Right atrium auricular region (tissue), 2 donors: ENCODE measurements around the gene EXOC4. TPM values are rescaled to one million over a fixed set of nuclear protein-coding genes. Genes with fewer than 3 reads are reported as not detected.

Experiments used
- DNase-seq: peaks from one replicate; pipeline ENCODE4 v3.0.0-alpha.2; 2019; ENCODE audit warnings: low spot score
- H3K27ac ChIP-seq, 2 donors: fragments of 200-600 bp; sonication (generic); 1 replicate in 1 of 2; 2 replicates in 1 of 2; pipeline ENCODE4 v1.5.1; 2016 to 2019
- H3K27me3 ChIP-seq, 2 donors: fragments of 200-600 bp; sonication (generic); one replicate each; pipeline versions ENCODE4 v1.5.1 to v1.6.0; 2017 to 2019
- H3K36me3 ChIP-seq: fragments of 200-600 bp; sonication (generic); one replicate; pipeline ENCODE4 v1.5.1; 2016
- H3K4me1 ChIP-seq, 2 donors: fragments of 200-600 bp; sonication (generic); one replicate each; pipeline versions ENCODE4 v1.5.1 to v1.6.0; 2017 to 2019
- H3K4me3 ChIP-seq, 2 donors: fragments of 200-600 bp; sonication (generic); 1 replicate in 1 of 2; 2 replicates in 1 of 2; pipeline ENCODE4 v1.5.1; 2017 to 2019; ENCODE audit warnings: mild to moderate bottlenecking in 1 of 2, moderate library complexity in 1 of 2
- H3K9me3 ChIP-seq, 2 donors: fragments of 200-600 bp; sonication (generic); one replicate each; pipeline ENCODE4 v1.5.1; 2019
- total RNA-seq, 2 donors: library from RNA; depleted of rRNA; stranded (reverse); fragments of >200 nt; gene quantifications; one replicate each; pipeline ENCODE4 v1.1.0, GENCODE V29; 2016
- TF ChIP-seq, protein P1 (sequence below), 2 donors: fragments of 200-600 bp; sonication (generic); IDR thresholded peaks; one replicate each; pipeline ENCODE4 v1.5.1; 2019; ENCODE audit warnings: antibody characterized with exemption in 2 of 2

The EXOC4 gene
- total RNA-seq, 2 donors from 2014 or later = 24.7 to 30.6 TPM

DNA sequence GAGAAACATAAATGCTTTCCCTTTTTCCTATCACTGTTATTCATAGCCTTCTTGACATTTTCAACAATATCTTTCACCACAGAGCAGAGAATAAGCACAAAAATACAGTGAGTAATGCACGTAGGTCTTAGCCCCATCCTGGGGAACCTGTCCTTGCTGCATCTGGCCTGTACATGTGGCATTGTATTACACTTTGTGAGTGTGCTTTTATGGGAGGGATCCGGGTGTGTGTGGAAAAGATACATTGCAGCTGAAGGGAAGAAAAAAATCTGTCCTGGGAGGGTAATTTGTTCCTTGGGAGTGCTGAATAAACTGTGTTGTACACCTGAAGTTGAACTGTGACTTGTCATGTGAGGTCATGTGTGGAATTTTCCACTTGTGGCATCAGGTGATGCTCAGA is 451.6 kb downstream of the EXOC4 start:
- Histone ChIP-seq H3K9me3 (no peaks in the 10 kb centered on the region), H3K4me3 (no peak overlapping the region), H3K36me3 (no peaks in the 10 kb centered on the region), H3K27me3 (no peaks in the 10 kb centered on the region), H3K27ac (no peak overlapping the region), H3K4me1 (no peaks in the 10 kb centered on the region)
- TF ChIP-seq, protein P1, sequence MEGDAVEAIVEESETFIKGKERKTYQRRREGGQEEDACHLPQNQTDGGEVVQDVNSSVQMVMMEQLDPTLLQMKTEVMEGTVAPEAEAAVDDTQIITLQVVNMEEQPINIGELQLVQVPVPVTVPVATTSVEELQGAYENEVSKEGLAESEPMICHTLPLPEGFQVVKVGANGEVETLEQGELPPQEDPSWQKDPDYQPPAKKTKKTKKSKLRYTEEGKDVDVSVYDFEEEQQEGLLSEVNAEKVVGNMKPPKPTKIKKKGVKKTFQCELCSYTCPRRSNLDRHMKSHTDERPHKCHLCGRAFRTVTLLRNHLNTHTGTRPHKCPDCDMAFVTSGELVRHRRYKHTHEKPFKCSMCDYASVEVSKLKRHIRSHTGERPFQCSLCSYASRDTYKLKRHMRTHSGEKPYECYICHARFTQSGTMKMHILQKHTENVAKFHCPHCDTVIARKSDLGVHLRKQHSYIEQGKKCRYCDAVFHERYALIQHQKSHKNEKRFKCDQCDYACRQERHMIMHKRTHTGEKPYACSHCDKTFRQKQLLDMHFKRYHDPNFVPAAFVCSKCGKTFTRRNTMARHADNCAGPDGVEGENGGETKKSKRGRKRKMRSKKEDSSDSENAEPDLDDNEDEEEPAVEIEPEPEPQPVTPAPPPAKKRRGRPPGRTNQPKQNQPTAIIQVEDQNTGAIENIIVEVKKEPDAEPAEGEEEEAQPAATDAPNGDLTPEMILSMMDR (IDR thresholded peaks at IDR 0.05) = no peak
- DNase-seq = no peak

- TF ChIP-seq, protein P1 (IDR thresholded peaks at IDR 0.05) = no peak
These were observed 452.7 kb downstream of the EXOC4 start for GRCh38 chr7:133705596-133705995.

DNA sequence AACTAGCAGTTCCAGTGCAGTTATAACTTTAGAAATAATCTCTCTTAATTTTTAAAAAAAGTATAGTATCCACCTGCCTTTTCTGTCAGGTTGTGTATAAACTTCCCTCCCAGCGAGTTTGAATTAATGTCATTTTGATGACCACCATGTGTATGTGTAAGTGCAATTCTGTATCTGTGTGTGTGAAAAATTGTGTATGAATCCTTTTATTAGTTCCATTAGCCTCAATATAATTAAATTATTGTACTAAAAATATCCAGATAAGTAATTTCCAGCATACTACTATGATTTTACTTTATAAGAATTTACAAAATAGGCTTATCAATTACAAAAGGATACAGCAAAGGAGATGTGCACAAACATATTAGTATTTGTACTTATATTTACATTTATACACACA is 453.1 kb downstream of the EXOC4 start:
- H3K36me3 ChIP-seq = no peaks in the 10 kb centered on the region
- H3K9me3 ChIP-seq = no peaks in the 10 kb centered on the region
- DNase-seq = no peak
- no peak overlapping the region for H3K27ac ChIP-seq
- no peaks in the 10 kb centered on the region for H3K4me1 ChIP-seq
- no peak overlapping the region for H3K4me3 ChIP-seq
- H3K27me3 ChIP-seq = no peaks in the 10 kb centered on the region
- TF ChIP-seq, protein P1 (IDR thresholded peaks at IDR 0.05) = no peak

More at GRCh38 chr7:133705596-133705995, 452.7 kb downstream of the EXOC4 start:
- Histone ChIP-seq H3K27me3 (no peaks in the 10 kb centered on the region), H3K27ac (no peak overlapping the region), H3K9me3 (no peaks in the 10 kb centered on the region), H3K4me3 (no peak overlapping the region), H3K36me3 (no peaks in the 10 kb centered on the region), H3K4me1 (no peaks in the 10 kb centered on the region)
- no peak for DNase-seq

GRCh38 chr7:133709036-133709880 is 456.4 kb downstream of the EXOC4 start:
- Histone ChIP-seq H3K27me3 (no peaks in the 10 kb centered on the region), H3K4me3 (no peak overlapping the region), H3K27ac (no peak overlapping the region), H3K9me3 (no peaks in the 10 kb centered on the region), H3K36me3 (no peaks in the 10 kb centered on the region), H3K4me1 (no peaks in the 10 kb centered on the region)
- TF ChIP-seq, protein P1 (IDR thresholded peaks at IDR 0.05) = no peak
- no peak for DNase-seq

DNA sequence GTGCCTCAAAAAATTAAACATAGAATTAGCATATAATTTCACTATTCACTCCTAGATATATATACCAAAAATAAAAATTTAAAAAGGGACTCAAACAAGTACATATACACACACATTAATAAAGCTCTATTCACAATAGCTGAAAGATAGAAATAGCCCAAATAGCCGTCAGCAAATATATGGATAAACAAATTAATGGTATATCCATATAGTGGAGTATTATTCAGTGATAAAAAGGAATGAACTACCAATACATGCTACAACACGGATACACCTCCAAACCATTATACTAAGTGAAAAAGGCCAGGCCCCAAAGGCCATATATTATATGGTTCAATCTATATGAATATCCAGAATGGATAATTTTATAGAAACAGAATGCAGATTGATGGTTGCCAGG is 459.7 kb downstream of the EXOC4 start:
- no peaks in the 10 kb centered on the region for H3K36me3 ChIP-seq
- no peaks in the 10 kb centered on the region for H3K4me1 ChIP-seq
- H3K27ac ChIP-seq = no peak overlapping the region
- no peaks in the 10 kb centered on the region for H3K9me3 ChIP-seq
- no peak for DNase-seq
- no peaks in the 10 kb centered on the region for H3K27me3 ChIP-seq
- no peak overlapping the region for H3K4me3 ChIP-seq
- TF ChIP-seq, protein P1 (IDR thresholded peaks at IDR 0.05) = no peak
